Neutrophil (primary cell): ENCODE results near the gene TNFAIP1.
A peak's percentile ranks its signal among the peaks of the same experiment; 100 is the strongest.
"Not testable (repeated sequence)": the region's sequence is repeated elsewhere in the genome, so short reads cannot be mapped to it uniquely, and the experiment has no call there.

ENCODE experiments used
- H3K27ac ChIP-seq: fragments of 200-600 bp; sonication (generic); 2 replicates; pipeline ENCODE4 v1.5.1; 2016; ENCODE audit warnings: mild to moderate bottlenecking, moderate library complexity
- H3K27me3 ChIP-seq: fragments of 200-600 bp; sonication (generic); 2 replicates; pipeline ENCODE4 v1.6.0; 2016; ENCODE audit warnings: mild to moderate bottlenecking
- H3K36me3 ChIP-seq: fragments of 200-600 bp; sonication (generic); 2 replicates; pipeline ENCODE4 v1.5.1; 2017
- H3K4me1 ChIP-seq, 2 experiments: fragments of 200-600 bp in 1 of 2; sonication (generic) in 1 of 2; 1 replicate in 1 of 2; 2 replicates in 1 of 2; pipeline versions ENCODE4 v1.5.1 to v1.6.1; 2013 to 2016; ENCODE audit warnings: low read depth in 1 of 2, low read length in 1 of 2, mild to moderate bottlenecking in 1 of 2, moderate library complexity in 1 of 2; ENCODE audit not compliant: control insufficient read depth in 1 of 2, insufficient read depth in 1 of 2
- H3K4me3 ChIP-seq, 2 experiments: fragments of 200-600 bp in 1 of 2; sonication (generic) in 1 of 2; 1 replicate in 1 of 2; 2 replicates in 1 of 2; pipeline ENCODE4 v1.5.1; 2013 to 2016; ENCODE audit warnings: low read depth in 1 of 2, low read length in 1 of 2, mild to moderate bottlenecking in 1 of 2, moderate library complexity in 1 of 2
- H3K9me3 ChIP-seq: fragments of 200-600 bp; sonication (generic); 2 replicates; pipeline ENCODE4 v1.5.1; 2016
- CTCF ChIP-seq: fragments of 200-600 bp; sonication (generic); IDR thresholded peaks from 2 replicates; pipeline ENCODE4 v1.5.1; 2016; ENCODE audit warnings: antibody characterized with exemption

TNFAIP1 gene

DNA sequence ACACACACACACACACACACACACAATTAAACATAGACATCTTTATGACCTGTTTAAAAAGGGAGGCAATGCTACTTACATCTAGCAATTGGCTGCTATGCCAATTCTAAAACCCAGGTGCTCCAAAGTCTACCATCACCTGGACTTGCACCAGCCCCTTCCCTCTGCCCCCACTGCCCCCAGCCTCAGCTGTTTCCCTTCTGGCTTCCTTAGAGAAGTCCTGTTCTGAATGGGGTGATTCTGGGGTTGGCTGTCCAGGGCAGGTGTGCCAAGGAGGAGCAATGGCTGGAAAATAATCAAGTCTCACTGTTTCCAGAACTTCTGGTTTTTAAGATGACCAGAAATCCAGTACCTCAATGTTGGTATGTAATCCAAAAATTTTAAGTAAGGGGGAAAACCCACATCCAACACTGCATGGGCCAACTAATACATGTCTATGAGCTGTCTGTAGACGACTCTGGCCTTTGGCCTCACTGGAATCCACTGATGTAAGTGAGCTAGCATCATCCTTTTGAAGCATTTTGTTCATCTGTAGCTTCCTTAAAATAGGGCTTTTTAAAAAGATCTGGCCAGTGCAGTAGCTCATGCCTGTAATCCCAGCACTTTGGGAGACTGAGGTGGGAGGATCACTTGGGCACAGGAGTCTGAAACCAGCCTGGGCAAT, 2.3 kb upstream of the TNFAIP1 start:
- H3K9me3 ChIP-seq = no peaks in the 10 kb centered on the region
- peak overlapping the region in 1 of 2 experiments; percentile 88 for H3K4me3 ChIP-seq
- peaks cover 37% of the 10 kb centered on the region for H3K36me3 ChIP-seq
- H3K27me3 ChIP-seq = no peaks in the 10 kb centered on the region
- H3K4me1 ChIP-seq = peaks cover 38 to 42% of the 10 kb centered on the region in 2 experiments
- H3K27ac ChIP-seq = peak overlapping the region; percentile 90
- no peak for TF ChIP-seq CTCF

DNA sequence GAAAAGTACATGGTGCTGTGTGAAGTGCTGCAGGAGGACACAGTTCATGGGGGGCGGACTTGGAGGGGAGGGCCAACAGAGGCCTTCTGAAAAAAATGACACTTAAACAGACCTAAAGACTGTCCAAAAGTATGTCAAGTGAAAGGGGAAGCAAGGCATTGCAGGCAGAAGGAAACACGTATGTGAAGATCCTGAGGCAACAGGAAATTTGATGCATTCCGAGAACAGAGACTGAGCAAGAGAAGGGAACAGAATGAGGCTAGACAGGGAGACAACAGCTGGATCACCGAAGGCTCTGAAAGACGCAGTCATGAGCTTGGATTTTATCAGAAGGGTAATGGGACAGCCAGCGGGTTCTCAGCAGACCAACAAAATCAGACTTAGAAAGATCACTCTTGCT, 1.4 kb upstream of the TNFAIP1 start:
- peaks cover 27% of the 10 kb centered on the region for H3K36me3 ChIP-seq
- TF ChIP-seq CTCF = no peak
- H3K4me3 ChIP-seq = peak overlapping the region; percentile 84 to 88
- H3K9me3 ChIP-seq = no peaks in the 10 kb centered on the region
- peaks cover 38 to 42% of the 10 kb centered on the region in 2 experiments for H3K4me1 ChIP-seq
- no peaks in the 10 kb centered on the region for H3K27me3 ChIP-seq
- peak overlapping the region; percentile 90 for H3K27ac ChIP-seq

- peak overlapping the region; percentile 84 to 88 for H3K4me3 ChIP-seq
- H3K36me3 ChIP-seq = peaks cover 28% of the 10 kb centered on the region
- H3K27ac ChIP-seq = peak overlapping the region; percentile 90
- H3K27me3 ChIP-seq = no peaks in the 10 kb centered on the region
- H3K4me1 ChIP-seq = peaks cover 38 to 42% of the 10 kb centered on the region in 2 experiments
- no peak for TF ChIP-seq CTCF
- H3K9me3 ChIP-seq = no peaks in the 10 kb centered on the region
Measured at GRCh38 chr17:28334666-28335200, 828 bp upstream of the TNFAIP1 start.

GRCh38 chr17:28335959-28336871, 654 bp downstream of the TNFAIP1 start:
- Histone ChIP-seq H3K27me3 (no peaks in the 10 kb centered on the region), H3K4me1 (peaks cover 38 to 42% of the 10 kb centered on the region in 2 experiments), H3K9me3 (no peaks in the 10 kb centered on the region), H3K4me3 (peak overlapping the region; percentile 84 to 88), H3K27ac (peak overlapping the region; percentile 90), H3K36me3 (peaks cover 30% of the 10 kb centered on the region)
- TF ChIP-seq CTCF = no peak

DNA sequence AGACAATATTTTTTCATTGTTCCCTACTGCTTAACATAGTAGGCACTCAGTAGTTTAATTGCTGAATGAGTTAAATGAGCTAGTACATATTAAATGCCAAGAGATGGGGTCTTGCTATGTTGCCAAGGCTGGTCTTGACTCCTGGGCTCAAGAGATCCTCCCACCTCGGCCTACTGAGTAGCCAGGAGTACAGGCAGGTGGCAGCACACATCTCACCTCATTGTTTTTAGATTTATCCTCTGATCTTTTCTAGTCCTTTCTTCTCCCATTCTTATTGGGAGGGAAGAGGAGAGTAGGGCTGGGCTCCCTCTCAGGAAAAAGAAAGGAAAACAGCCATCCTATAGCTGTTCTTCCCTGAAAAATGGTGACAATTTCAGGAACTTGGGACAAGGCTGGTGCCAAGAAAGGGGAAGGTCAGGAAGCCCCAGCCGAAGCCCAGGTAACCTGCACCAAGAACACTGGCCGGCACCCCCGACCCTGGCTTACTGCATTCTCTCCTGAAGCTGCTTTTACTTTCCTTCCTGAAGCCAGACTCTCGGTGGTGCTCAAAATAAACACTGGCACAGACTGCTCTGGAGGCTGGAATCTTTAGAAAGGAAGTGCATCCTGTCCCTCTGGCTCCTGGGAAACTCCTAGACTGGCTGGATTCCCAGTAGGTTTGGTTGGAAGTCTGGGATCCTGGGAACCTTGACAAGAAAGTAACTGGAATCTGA, 2.7 kb downstream of the TNFAIP1 start:
- Histone ChIP-seq H3K36me3 (peaks cover 39% of the 10 kb centered on the region), H3K9me3 (no peaks in the 10 kb centered on the region), H3K4me3 (no peak overlapping the region)

GRCh38 chr17:28338769-28339212, 3.2 kb downstream of the TNFAIP1 start:
- not testable (repeated sequence) for H3K27ac ChIP-seq, H3K4me3 ChIP-seq, H3K27me3 ChIP-seq, H3K9me3 ChIP-seq
- H3K4me1 ChIP-seq = peaks cover 25 to 26% of the 10 kb centered on the region in 2 experiments
- H3K36me3 ChIP-seq = peaks cover 45% of the 10 kb centered on the region

More for the DNA sequence above, 2.7 kb downstream of the TNFAIP1 start:
- TF ChIP-seq CTCF = no peak
- H3K27ac ChIP-seq = no peak overlapping the region
- H3K4me1 ChIP-seq = peaks cover 31% of the 10 kb centered on the region in 2 experiments
- no peaks in the 10 kb centered on the region for H3K27me3 ChIP-seq
